CD14-positive monocyte (primary cell): ENCODE results near the gene RPS6KB2. TPM values are rescaled to one million over a fixed set of nuclear protein-coding genes. Genes with fewer than 3 reads are reported as not detected.
A peak's percentile ranks its signal among the peaks of the same experiment; 100 is the strongest.

ENCODE experiments used
- DNase-seq, 3 donors: peaks; one replicate each; pipeline ENCODE4 v3.0.0-alpha.2; 2011 to 2022
- H2AFZ ChIP-seq: 2 replicates; pipeline ENCODE4 v1.6.0; 2012; ENCODE audit warnings: mild to moderate bottlenecking, low read depth, low read length, inconsistent platforms; ENCODE audit not compliant: insufficient read depth, poor library complexity, severe bottlenecking
- H3K27ac ChIP-seq, 2 donors: 1 replicate in 1 of 2; 2 replicates in 1 of 2; pipeline ENCODE4 v1.5.1; 2012 to 2013; ENCODE audit warnings: low read length in 2 of 2, control low read depth in 1 of 2, inconsistent platforms in 1 of 2, low read depth in 1 of 2, mild to moderate bottlenecking in 1 of 2
- H3K27me3 ChIP-seq, 2 donors: one replicate each; pipeline versions ENCODE4 v1.6.0 to v1.6.1; 2011 to 2013; ENCODE audit warnings: low read length in 2 of 2; ENCODE audit not compliant: control insufficient read depth in 2 of 2, insufficient read depth in 2 of 2
- H3K36me3 ChIP-seq, 2 donors: replicated peaks in 1 of 2; 1 replicate in 1 of 2; 2 replicates in 1 of 2; pipeline versions ENCODE4 v1.5.1 to v1.6.1; 2012 to 2013; ENCODE audit warnings: low read length in 2 of 2, control low read depth in 1 of 2, inconsistent platforms in 1 of 2, mild to moderate bottlenecking in 1 of 2; ENCODE audit not compliant: insufficient read depth in 2 of 2, control insufficient read depth in 1 of 2
- H3K4me1 ChIP-seq, 2 donors: 1 replicate in 1 of 2; 2 replicates in 1 of 2; pipeline versions ENCODE4 v1.5.1 to v1.6.1; 2012 to 2013; ENCODE audit warnings: low read length in 2 of 2, control low read depth in 1 of 2, inconsistent platforms in 1 of 2, mild to moderate bottlenecking in 1 of 2, moderate library complexity in 1 of 2; ENCODE audit not compliant: insufficient read depth in 2 of 2, control insufficient read depth in 1 of 2
- H3K4me2 ChIP-seq: replicated peaks from 2 replicates; pipeline ENCODE3; 2012; ENCODE audit warnings: low read length, moderate library complexity, mild to moderate bottlenecking; ENCODE audit not compliant: poor library complexity, severe bottlenecking; ENCODE audit errors: extremely low read depth
- H3K4me3 ChIP-seq, 3 experiments: fragments of 200-600 bp in 1 of 3; sonication (generic) in 1 of 3; replicated peaks in 1 of 3; 1 replicate in 2 of 3; 2 replicates in 1 of 3; pipeline ENCODE4 v1.5.1; 2011 to 2013; ENCODE audit warnings: low read length in 3 of 3, mild to moderate bottlenecking in 3 of 3, control low read depth in 2 of 3, low read depth in 2 of 3, inconsistent platforms in 1 of 3, moderate library complexity in 1 of 3
- H3K79me2 ChIP-seq: 2 replicates; pipeline ENCODE4 v1.6.0; 2012; ENCODE audit warnings: mild to moderate bottlenecking, control low read depth, inconsistent platforms, low read length, moderate library complexity; ENCODE audit not compliant: insufficient read depth
- H3K9ac ChIP-seq: 2 replicates; pipeline ENCODE4 v1.6.0; 2017; ENCODE audit warnings: low read length, mild to moderate bottlenecking; ENCODE audit not compliant: insufficient read depth, poor library complexity, severe bottlenecking
- H3K9me3 ChIP-seq, 2 donors: replicated peaks in 1 of 2; 1 replicate in 1 of 2; 2 replicates in 1 of 2; pipeline versions ENCODE4 v1.5.1 to v1.6.1; 2012 to 2013; ENCODE audit warnings: low read length in 2 of 2, control low read depth in 1 of 2; ENCODE audit not compliant: control insufficient read depth in 1 of 2, insufficient read depth in 1 of 2
- H4K20me1 ChIP-seq: 2 replicates; pipeline ENCODE4 v1.6.0; 2012; ENCODE audit warnings: mild to moderate bottlenecking, low read length, control low read depth, moderate library complexity; ENCODE audit not compliant: insufficient read depth
- H3K27ac Mint-ChIP-seq, 7 donors: one replicate each; pipeline ENCODE4 v1.8.0; 2020; ENCODE audit warnings: mild to moderate bottlenecking in 7 of 7, mixed read lengths in 7 of 7, moderate library complexity in 6 of 7, inconsistent platforms in 2 of 7
- H3K27me3 Mint-ChIP-seq, 3 donors: one replicate each; pipeline ENCODE4 v1.8.0; 2021 to 2022; ENCODE audit warnings: low read depth in 3 of 3, mild to moderate bottlenecking in 3 of 3, mixed read lengths in 3 of 3, moderate library complexity in 3 of 3, inconsistent platforms in 1 of 3
- H3K36me3 Mint-ChIP-seq, 2 donors: one replicate each; pipeline ENCODE4 v1.8.0; 2020; ENCODE audit warnings: mixed read lengths in 2 of 2, inconsistent platforms in 1 of 2, mild to moderate bottlenecking in 1 of 2
- H3K4me1 Mint-ChIP-seq: one replicate; pipeline ENCODE4 v1.8.0; 2020; ENCODE audit warnings: mild to moderate bottlenecking, mixed read lengths
- H3K4me3 Mint-ChIP-seq, 2 donors: one replicate each; pipeline ENCODE4 v1.8.0; 2020; ENCODE audit warnings: mild to moderate bottlenecking in 2 of 2, mixed read lengths in 2 of 2, moderate library complexity in 1 of 2
- H3K9me3 Mint-ChIP-seq, 7 donors: one replicate each; pipeline ENCODE4 v1.8.0; 2020 to 2022; ENCODE audit warnings: mixed read lengths in 7 of 7, mild to moderate bottlenecking in 6 of 7, moderate library complexity in 6 of 7, inconsistent platforms in 2 of 7
- CTCF ChIP-seq: fragments of 200-600 bp; IDR thresholded peaks from one replicate; pipeline ENCODE4 v1.8.0; 2022; ENCODE audit warnings: antibody characterized with exemption, mild to moderate bottlenecking
- WGBS: methylation state at CpG from one replicate; pipeline ENCODE4 v1.1.5; 2013; ENCODE audit warnings: missing lambda C conversion rate; ENCODE audit not compliant: insufficient coverage; 5-methylcytosine and 5-hydroxymethylcytosine counted together
- intact Hi-C, 2 donors: fragments of 100-400 bp; cut with micrococcal nuclease; formaldehyde crosslinking; loops; one replicate each; pipeline versions ENCODE4 v1.15.0 to v1.15.1; 2023
- polyA plus RNA-seq, 3 donors: library from polyadenylated mRNA; depleted of rRNA in 1 of 3; unstranded in 2 of 3; stranded (reverse) in 1 of 3; fragments of 300-500 nt in 2 of 3; fragments of >200 nt in 1 of 3; fragmentation: Illumina TruSeq in 2 of 3; gene quantifications; 1 replicate in 2 of 3; 2 replicates in 1 of 3; pipeline ENCODE4 v1.2.3, GENCODE V29; 2012 to 2021

The RPS6KB2 gene
- polyA plus RNA-seq, 3 donors: 51.6 to 101 (median 53.8) TPM

DNA sequence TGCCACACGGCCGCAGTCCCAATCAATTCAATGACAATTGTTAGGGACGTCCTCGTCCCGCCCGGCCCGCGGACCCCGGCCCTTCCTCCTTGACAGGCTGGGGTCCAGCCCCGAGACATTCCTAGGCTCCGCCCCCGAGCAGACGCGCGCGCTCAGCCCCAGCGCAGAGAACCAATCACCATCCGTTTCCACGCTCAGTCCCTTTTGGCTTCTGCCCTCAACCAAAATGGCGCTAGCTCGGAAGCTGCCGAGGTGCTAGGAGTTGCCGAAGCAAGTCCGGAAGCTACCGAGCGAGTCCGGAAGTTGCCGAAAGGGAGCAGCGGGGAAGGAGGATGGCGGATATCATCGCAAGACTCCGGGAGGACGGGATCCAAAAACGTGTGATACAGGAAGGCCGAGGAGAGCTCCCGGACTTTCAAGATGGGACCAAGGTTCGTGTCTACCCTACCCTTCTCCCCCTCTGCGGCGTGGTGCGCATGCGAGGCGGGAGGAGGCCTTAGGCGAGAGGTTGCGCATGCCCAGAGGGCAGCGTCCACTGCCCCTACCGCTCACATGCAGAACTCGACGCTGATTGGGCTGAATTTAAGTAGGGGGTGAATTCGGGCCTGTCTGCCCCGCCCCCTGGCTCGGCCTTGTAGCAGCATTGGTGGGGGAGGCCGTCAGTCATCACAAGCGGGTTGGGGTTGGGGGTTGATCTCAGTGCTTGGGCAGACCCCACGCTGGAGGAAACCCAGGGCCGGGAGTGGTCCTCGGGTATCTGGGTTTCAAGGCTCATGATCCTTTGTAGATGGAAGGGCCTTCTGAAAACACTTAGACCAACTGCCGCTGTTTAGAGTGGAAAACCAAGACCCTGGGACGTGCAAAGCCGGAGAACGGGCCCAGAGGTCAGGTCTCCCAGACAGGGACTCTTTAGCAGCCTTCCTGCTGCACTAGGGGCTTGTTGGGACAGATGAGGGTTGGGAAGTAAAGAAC is 54.8 kb downstream of the RPS6KB2 start, which contains the start of gene AIP:
Gene AIP, plus strand, starts transcription at position 200 of the 972 bp plus-strand sequence. Its CDS starts 133 bp downstream, at position 333.
- peak within 1 kb of the TSS; percentile 28 to 80 (median 34) for H3K4me3 ChIP-seq
- Mint-ChIP-seq H3K4me1 (peaks cover 40% of the 10 kb centered on the region), H3K27me3 (peaks cover 2 to 8% (median 2%) of the 10 kb centered on the region in 3 donors), H3K4me3 (peak within 1 kb of the TSS; percentile 88 to 94), H3K27ac (peak within 1 kb of the TSS; percentile 94 to 99 (median 97)), H3K9me3 (peaks cover 0 to 7% (median 2%) of the 10 kb centered on the region in 7 donors), H3K36me3 (peaks cover 21 to 22% of the 10 kb centered on the region in 2 donors)
- H3K27me3 ChIP-seq: no peaks in the 10 kb centered on the region
- H3K9me3 ChIP-seq: no peaks in the 10 kb centered on the region
- 7% methylated on average over 49 of the region's 60 CpGs for WGBS
- peak within 1 kb of the TSS; percentile 83 to 93 for H3K27ac ChIP-seq
- peak; percentile 98 for DNase-seq
- H3K4me2 ChIP-seq: peak within 1 kb of the TSS; percentile 62
- intact Hi-C loops: loop anchor here in 1 of 2 donors (1.0 kb wide), 1 partner anchor 23 kb away; no protein-coding TSS in a partner anchor
- peaks cover 44 to 48% of the 10 kb centered on the region in 2 donors for H3K4me1 ChIP-seq
- no peak for TF ChIP-seq CTCF
- peaks cover 39% of the 10 kb centered on the region for H3K79me2 ChIP-seq
- H2AFZ ChIP-seq: peak within 1 kb of the TSS; percentile 86
- H3K36me3 ChIP-seq: peaks cover 7 to 19% of the 10 kb centered on the region in 2 donors
- H4K20me1 ChIP-seq: peaks cover 42% of the 10 kb centered on the region
- H3K9ac ChIP-seq: peak within 1 kb of the TSS; percentile 62
